ENCODE measurements around the gene HRH4.

GRCh38 chr18:24446453-24446852, 14.0 kb upstream of the HRH4 start:
- TF ChIP-seq, protein P1, sequence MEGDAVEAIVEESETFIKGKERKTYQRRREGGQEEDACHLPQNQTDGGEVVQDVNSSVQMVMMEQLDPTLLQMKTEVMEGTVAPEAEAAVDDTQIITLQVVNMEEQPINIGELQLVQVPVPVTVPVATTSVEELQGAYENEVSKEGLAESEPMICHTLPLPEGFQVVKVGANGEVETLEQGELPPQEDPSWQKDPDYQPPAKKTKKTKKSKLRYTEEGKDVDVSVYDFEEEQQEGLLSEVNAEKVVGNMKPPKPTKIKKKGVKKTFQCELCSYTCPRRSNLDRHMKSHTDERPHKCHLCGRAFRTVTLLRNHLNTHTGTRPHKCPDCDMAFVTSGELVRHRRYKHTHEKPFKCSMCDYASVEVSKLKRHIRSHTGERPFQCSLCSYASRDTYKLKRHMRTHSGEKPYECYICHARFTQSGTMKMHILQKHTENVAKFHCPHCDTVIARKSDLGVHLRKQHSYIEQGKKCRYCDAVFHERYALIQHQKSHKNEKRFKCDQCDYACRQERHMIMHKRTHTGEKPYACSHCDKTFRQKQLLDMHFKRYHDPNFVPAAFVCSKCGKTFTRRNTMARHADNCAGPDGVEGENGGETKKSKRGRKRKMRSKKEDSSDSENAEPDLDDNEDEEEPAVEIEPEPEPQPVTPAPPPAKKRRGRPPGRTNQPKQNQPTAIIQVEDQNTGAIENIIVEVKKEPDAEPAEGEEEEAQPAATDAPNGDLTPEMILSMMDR (IDR thresholded peaks at IDR 0.05) = no peak
- TF ChIP-seq EZH2 (IDR thresholded peaks at IDR 0.05; ENCODE audit: borderline replicate concordance, insufficient read depth, low read depth, low read length, poor library complexity, severe bottlenecking) = no peak
